Heart left ventricle (tissue), 16 donors: ENCODE measurements around the gene RPL7A. TPM values are rescaled to one million over a fixed set of nuclear protein-coding genes. Genes with fewer than 3 reads are reported as not detected.

ENCODE experiments used
- ATAC-seq, 4 donors: fragments of 200-7000 bp; cut with Tn5 transposase; one replicate each; pipeline ENCODE4 v1.9.1; 2020 to 2022; ENCODE audit warnings: moderate library complexity in 4 of 4, mild to moderate bottlenecking in 3 of 4, moderate number of reproducible peaks in 1 of 4
- DNase-seq, 5 donors: peaks; one replicate each; pipeline ENCODE4 v3.0.0-alpha.2; 2020
- H3K27ac ChIP-seq, 12 donors: fragments of 200-600 bp; sonication (generic) in 4 of 12; one replicate each; pipeline versions ENCODE4 v1.5.0 to v1.8.0; 2016 to 2022; ENCODE audit warnings: mild to moderate bottlenecking in 2 of 12
- H3K27me3 ChIP-seq, 9 donors: fragments of 200-600 bp; sonication (generic) in 2 of 9; one replicate each; pipeline versions ENCODE4 v1.5.1 to v1.8.0; 2016 to 2022; ENCODE audit warnings: mild to moderate bottlenecking in 3 of 9
- H3K36me3 ChIP-seq, 9 donors: fragments of 200-600 bp; sonication (generic) in 2 of 9; one replicate each; pipeline versions ENCODE4 v1.5.0 to v1.8.0; 2018 to 2022; ENCODE audit warnings: mild to moderate bottlenecking in 2 of 9
- H3K4me1 ChIP-seq, 12 donors: fragments of 200-600 bp; sonication (generic) in 4 of 12; one replicate each; pipeline versions ENCODE4 v1.5.0 to v1.8.0; 2016 to 2022; ENCODE audit warnings: mild to moderate bottlenecking in 3 of 12
- H3K4me3 ChIP-seq, 12 donors: fragments of 200-600 bp; sonication (generic) in 4 of 12; one replicate each; pipeline versions ENCODE4 v1.5.0 to v1.8.0; 2017 to 2022; ENCODE audit warnings: mild to moderate bottlenecking in 9 of 12, moderate library complexity in 4 of 12
- H3K9me3 ChIP-seq, 12 donors: fragments of 200-600 bp; sonication (generic) in 4 of 12; one replicate each; pipeline versions ENCODE4 v1.5.0 to v1.8.0; 2016 to 2022; ENCODE audit warnings: mild to moderate bottlenecking in 1 of 12
- CTCF ChIP-seq, 12 donors: fragments of 200-600 bp; sonication (generic) in 4 of 12; IDR thresholded peaks; one replicate each; pipeline versions ENCODE4 v1.5.0 to v1.8.0; 2018 to 2022; ENCODE audit warnings: antibody characterized with exemption in 12 of 12, mild to moderate bottlenecking in 5 of 12
- POLR2A ChIP-seq, 2 donors: fragments of 450-650 bp; IDR thresholded peaks; one replicate each; pipeline ENCODE4 v1.6.1; 2017; ENCODE audit warnings: antibody characterized with exemption in 2 of 2, mild to moderate bottlenecking in 2 of 2, moderate library complexity in 2 of 2
- WGBS, 4 donors: extraction: QIAGEN DNeasy Blood & Tissue Kit in 2 of 4; methylation state at CpG; one replicate each; pipeline versions ENCODE4 v1.1.5 to v1.1.7; 2013 to 2018; 5-methylcytosine and 5-hydroxymethylcytosine counted together
- intact Hi-C, 10 donors: fragments of 100-400 bp; cut with DNase I; formaldehyde crosslinking; loops; one replicate each; pipeline versions ENCODE4 v1.11.1 to v1.14.2; 2022
- polyA plus RNA-seq, 2 donors: library from polyadenylated mRNA; stranded (reverse); fragments of 200-250 nt; gene quantifications; one replicate each; pipeline ENCODE4 v1.2.3, GENCODE V29; 2013
- total RNA-seq, 9 donors: library from RNA; depleted of rRNA in 2 of 9; stranded (reverse); fragments of >200 nt in 2 of 9; fragmentation: NEBNext Ultra II Directional in 3 of 9; extraction: Animal tissue kit (Norgen Biotek cat#: 25700) in 3 of 9; gene quantifications; one replicate each; pipeline versions ENCODE4 v1.1.0 to v1.2.4, GENCODE V29; 2016 to 2023
- donor health status: ischemic (EF 13 %, LVEDD 7.1; RV severe dilation, severe dysfunction).
- donor health status: healthy with polysubstance abuse.
- donor health status: DM: no; HTN: yes; CAD: no.
- donor health status: DM: no; HTN: no; CAD: no.
- donor health status: ischemic (EF 25% LVEDD 6.9; RV normal size, moderate dysfunction).
- donor health status: ischemic (EF 25% LVEDD 5.7; RV mildly dilated, moderate dysfunction).
- donor health status: healthy.
- donor health status: DM: yes; HTN: yes; CAD: no.
- donor health status: ischemic (EF 35%, LVEDD 5.7; RV mildly dilated, moderate dysfunction).
- donor health status: nonischemic (EF 11% LVEDD 7.7; RV severe dilation, severe dysfunction).
- donor health status: DM: yes; HTN: yes; CAD: no.
- donor health status: PGD.
- donor health status: ischemic (EF 29% LVEDD 5.4; RV normal size, mild dysfunction).
- donor health status: nonischemic (EF 23%, LVEDD 6.1; RV moderate dilation, normal function).

The RPL7A gene
- total and polyA plus RNA-seq, 11 donors = 845 to 2,727 (median 1,045) TPM

- no peaks in the 10 kb centered on the region for H3K27me3 ChIP-seq
- ATAC-seq (peak; percentile 4 to 30 (median 16)), DNase-seq (no peak)
- TF ChIP-seq CTCF (IDR thresholded peaks at IDR 0.05) (peak in 8 of 12 donors; percentile 15 to 47 (median 26)), POLR2A (IDR thresholded peaks at IDR 0.05) (no peak)
- no peaks in the 10 kb centered on the region for H3K9me3 ChIP-seq
- H3K36me3 ChIP-seq = peaks cover 0 to 50% (median 47%) of the 10 kb centered on the region in 9 donors
- 26 to 44% (median 42%) methylated on average over 13 to 20 of the region's 20 CpGs for WGBS, 4 donors
- no peak overlapping the region for H3K4me3 ChIP-seq
- intact Hi-C loops = loop anchor here in 1 of 10 donors (5.0 kb wide), 1 partner anchor 128 kb away; no protein-coding TSS in a partner anchor
- peaks cover 3 to 50% (median 25%) of the 10 kb centered on the region in 12 donors for H3K4me1 ChIP-seq
- no peak overlapping the region for H3K27ac ChIP-seq
Observed at GRCh38 chr9:133359399-133360175, 11.6 kb downstream of the RPL7A start.

- no peak for ATAC-seq
Observed at GRCh38 chr9:133360400-133361393, 12.7 kb downstream of the RPL7A start.

GRCh38 chr9:133361507-133362092, 13.6 kb downstream of the RPL7A start:
- TF ChIP-seq POLR2A (IDR thresholded peaks at IDR 0.05) (no peak), CTCF (IDR thresholded peaks at IDR 0.05) (no peak)
- no peak overlapping the region for H3K27ac ChIP-seq
- H3K4me1 ChIP-seq = peaks cover 3 to 35% (median 13%) of the 10 kb centered on the region in 12 donors
- no peak for ATAC-seq
- WGBS, 4 donors = 81 to 83% (median 82%) methylated on average over 13 of the region's 13 CpGs
- H3K4me3 ChIP-seq = no peak overlapping the region
- no peaks in the 10 kb centered on the region for H3K27me3 ChIP-seq
- peaks cover 0 to 69% (median 67%) of the 10 kb centered on the region in 9 donors for H3K36me3 ChIP-seq
- no peaks in the 10 kb centered on the region for H3K9me3 ChIP-seq
- DNase-seq = no peak
- intact Hi-C loops = no loop called here

More at GRCh38 chr9:133360400-133361393, 12.7 kb downstream of the RPL7A start:
- Histone ChIP-seq H3K27me3 (no peaks in the 10 kb centered on the region), H3K4me3 (no peak overlapping the region), H3K9me3 (no peaks in the 10 kb centered on the region), H3K27ac (no peak overlapping the region), H3K4me1 (peaks cover 3 to 40% (median 15%) of the 10 kb centered on the region in 12 donors), H3K36me3 (peaks cover 0 to 60% (median 58%) of the 10 kb centered on the region in 9 donors)
- no peak for TF ChIP-seq CTCF (IDR thresholded peaks at IDR 0.05)
- TF ChIP-seq POLR2A (IDR thresholded peaks at IDR 0.05) = no peak
- no peak for DNase-seq
- 79 to 83% (median 81%) methylated on average over 20 to 21 of the region's 21 CpGs for WGBS, 4 donors
- intact Hi-C loops = no loop called here
